AG09309 (cell line): ENCODE data around the gene TRAPPC2L.

Source experiments
- DNase-seq: peaks from one replicate; pipeline ENCODE4 v3.0.0-alpha.2; 2010; ENCODE audit warnings: low read depth
- H3K4me3 ChIP-seq: 2 replicates; pipeline ENCODE4 v1.5.1; 2011; ENCODE audit warnings: mild to moderate bottlenecking, low read depth, low read length, moderate library complexity; ENCODE audit not compliant: control insufficient read depth
- TF ChIP-seq, protein P1 (sequence below): IDR thresholded peaks from 2 replicates; pipeline ENCODE4 v1.5.1; 2011; ENCODE audit warnings: mild to moderate bottlenecking, low read depth, low read length, inconsistent platforms; ENCODE audit not compliant: insufficient read depth, control insufficient read depth; ENCODE audit errors: missing control alignments

Gene TRAPPC2L

GRCh38 chr16:88879788-88880055 lies 22.8 kb downstream of the TRAPPC2L start:
- DNase-seq = no peak
- TF ChIP-seq, protein P1, sequence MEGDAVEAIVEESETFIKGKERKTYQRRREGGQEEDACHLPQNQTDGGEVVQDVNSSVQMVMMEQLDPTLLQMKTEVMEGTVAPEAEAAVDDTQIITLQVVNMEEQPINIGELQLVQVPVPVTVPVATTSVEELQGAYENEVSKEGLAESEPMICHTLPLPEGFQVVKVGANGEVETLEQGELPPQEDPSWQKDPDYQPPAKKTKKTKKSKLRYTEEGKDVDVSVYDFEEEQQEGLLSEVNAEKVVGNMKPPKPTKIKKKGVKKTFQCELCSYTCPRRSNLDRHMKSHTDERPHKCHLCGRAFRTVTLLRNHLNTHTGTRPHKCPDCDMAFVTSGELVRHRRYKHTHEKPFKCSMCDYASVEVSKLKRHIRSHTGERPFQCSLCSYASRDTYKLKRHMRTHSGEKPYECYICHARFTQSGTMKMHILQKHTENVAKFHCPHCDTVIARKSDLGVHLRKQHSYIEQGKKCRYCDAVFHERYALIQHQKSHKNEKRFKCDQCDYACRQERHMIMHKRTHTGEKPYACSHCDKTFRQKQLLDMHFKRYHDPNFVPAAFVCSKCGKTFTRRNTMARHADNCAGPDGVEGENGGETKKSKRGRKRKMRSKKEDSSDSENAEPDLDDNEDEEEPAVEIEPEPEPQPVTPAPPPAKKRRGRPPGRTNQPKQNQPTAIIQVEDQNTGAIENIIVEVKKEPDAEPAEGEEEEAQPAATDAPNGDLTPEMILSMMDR = no peak
- H3K4me3 ChIP-seq = no peak overlapping the region

GRCh38 chr16:88880226-88881006 lies 23.5 kb downstream of the TRAPPC2L start:
- no peak overlapping the region for H3K4me3 ChIP-seq
- DNase-seq = no peak
- TF ChIP-seq, protein P1 = no peak

DNA sequence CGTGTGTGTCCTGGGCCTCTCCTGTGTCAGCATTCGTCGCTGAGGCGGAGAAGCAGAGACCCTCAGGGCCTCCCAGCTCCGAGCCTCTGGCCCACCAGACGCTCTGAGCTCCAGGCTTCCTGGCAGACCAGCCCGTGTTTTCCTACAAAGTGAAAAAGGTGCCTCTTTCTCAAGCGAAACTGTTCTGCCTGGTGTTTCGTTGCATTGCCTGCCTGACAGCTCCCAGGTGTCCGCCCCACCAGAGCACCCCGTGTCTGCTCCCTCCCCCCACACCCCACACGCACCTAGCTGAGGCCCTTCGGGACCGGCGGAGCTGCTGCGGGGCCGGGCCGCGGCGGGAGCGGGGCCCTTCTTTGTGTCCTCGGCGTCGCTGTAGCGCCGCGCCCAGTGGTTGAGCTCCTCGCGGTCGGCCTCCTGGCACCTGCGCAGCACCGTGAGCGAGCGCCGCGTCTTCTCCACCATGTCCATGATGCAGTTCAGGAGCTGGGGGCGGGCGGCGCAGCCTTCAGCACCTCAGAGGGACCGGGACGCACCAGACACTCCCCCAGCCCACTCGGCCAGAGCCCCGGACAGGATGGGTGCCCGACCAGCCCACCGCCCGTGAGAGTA lies 24.2 kb downstream of the TRAPPC2L start:
- DNase-seq = no peak
- H3K4me3 ChIP-seq = no peak overlapping the region
- TF ChIP-seq, protein P1 = no peak

DNA sequence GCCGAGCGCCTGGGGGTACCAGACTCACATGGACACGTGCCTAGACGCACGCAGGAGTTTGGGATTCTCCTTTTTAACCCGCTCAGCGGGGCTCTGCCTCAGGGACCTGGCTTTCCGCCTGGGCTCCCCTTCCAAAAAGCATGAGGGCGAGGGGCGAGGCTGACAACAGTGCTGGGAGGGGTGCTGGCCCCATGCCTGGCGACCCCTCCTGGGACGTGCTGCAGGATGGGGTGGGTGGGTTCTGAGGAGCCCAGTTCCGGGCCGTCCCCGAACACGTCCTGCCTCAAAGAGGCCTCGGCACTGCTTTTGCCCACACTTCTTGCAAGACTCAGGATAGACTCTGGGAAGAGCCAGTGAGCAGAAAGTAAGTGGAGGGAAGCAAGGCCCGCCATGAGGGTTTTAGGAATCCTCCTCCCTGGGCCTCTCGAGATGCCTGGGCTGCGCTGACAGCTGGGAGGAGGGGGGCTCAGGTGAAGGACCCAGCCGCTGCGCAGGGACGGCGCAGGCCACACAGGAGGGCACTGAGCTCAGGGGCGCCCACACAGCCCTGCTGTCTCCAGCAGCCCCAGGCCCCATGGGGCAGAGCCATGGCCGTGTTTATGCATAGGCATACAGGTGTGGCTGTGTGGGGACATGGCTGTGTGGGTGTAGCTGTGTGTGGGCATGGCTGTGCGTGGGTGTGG lies 24.9 kb downstream of the TRAPPC2L start:
- DNase-seq = no peak
- TF ChIP-seq, protein P1 = no peak
- no peak overlapping the region for H3K4me3 ChIP-seq

GRCh38 chr16:88882358-88883030 lies 25.6 kb downstream of the TRAPPC2L start:
- DNase-seq = no peak

More at GRCh38 chr16:88882358-88883030, 25.6 kb downstream of the TRAPPC2L start:
- TF ChIP-seq, protein P1 = no peak
- H3K4me3 ChIP-seq = no peak overlapping the region
